ENCODE measurements around the gene GRIK4.

The GRIK4 gene

GRCh38 chr11:120942701-120943100, 431.2 kb downstream of the GRIK4 start:
- Histone ChIP-seq H3F3A (ENCODE audit: low read depth) (no peaks in the 10 kb centered on the region), H3K9me3 (ENCODE audit: insufficient read depth, low read depth, low read length) (peaks cover 7% of the 10 kb centered on the region; the same call in 1 of the 2 replicates), H3K36me3 (ENCODE audit: insufficient read depth, low read length) (no peaks in the 10 kb centered on the region), H3K27me3 (ENCODE audit: insufficient read depth, low read length, poor library complexity, severe bottlenecking) (peaks cover 7% of the 10 kb centered on the region), H2AFZ (ENCODE audit: low read length) (no peak overlapping the region), H3K4me1 (ENCODE audit: insufficient read depth, low read length, poor library complexity, severe bottlenecking) (no peaks in the 10 kb centered on the region), H3K4me2 (ENCODE audit: low read depth, low read length, poor library complexity, severe bottlenecking) (no peak overlapping the region), H3K4me3 (ENCODE audit: low read length, poor library complexity, severe bottlenecking) (no peak overlapping the region), H4K20me1 (ENCODE audit: insufficient read depth, low read length, poor library complexity, severe bottlenecking) (no peaks in the 10 kb centered on the region), H3K9ac (ENCODE audit: low read depth, low read length, poor library complexity, severe bottlenecking) (no peak overlapping the region), H3K9me2 (replicated peaks; ENCODE audit: low read depth, low read length) (no peaks in the 10 kb centered on the region), H3K79me2 (ENCODE audit: insufficient read depth, low read length) (no peaks in the 10 kb centered on the region)
- TF ChIP-seq EZH2phosphoT487 (IDR thresholded peaks at IDR 0.05; ENCODE audit: borderline replicate concordance) (no peak), CTCF (conservative IDR thresholded peaks at IDR 0.05; ENCODE audit: low read length) (no peak)

- peaks cover 7% of the 10 kb centered on the region; the same call in 1 of the 2 replicates for H3K9me3 ChIP-seq (ENCODE audit: insufficient read depth, low read depth, low read length)
- H3F3A ChIP-seq (ENCODE audit: low read depth): no peaks in the 10 kb centered on the region
- no peak overlapping the region for H3K4me2 ChIP-seq (ENCODE audit: low read depth, low read length, poor library complexity, severe bottlenecking)
- no peaks in the 10 kb centered on the region for H3K4me1 ChIP-seq (ENCODE audit: insufficient read depth, low read length, poor library complexity, severe bottlenecking)
- H3K4me3 ChIP-seq (ENCODE audit: low read length, poor library complexity, severe bottlenecking): no peak overlapping the region
- H3K9ac ChIP-seq (ENCODE audit: low read depth, low read length, poor library complexity, severe bottlenecking): no peak overlapping the region
- no peaks in the 10 kb centered on the region for H3K9me2 ChIP-seq (replicated peaks; ENCODE audit: low read depth, low read length)
- peak; percentile 63 for TF ChIP-seq CTCF (conservative IDR thresholded peaks at IDR 0.05; ENCODE audit: low read length)
- no peak for TF ChIP-seq EZH2phosphoT487 (IDR thresholded peaks at IDR 0.05; ENCODE audit: borderline replicate concordance)
- H3K79me2 ChIP-seq (ENCODE audit: insufficient read depth, low read length): no peaks in the 10 kb centered on the region
- H3K36me3 ChIP-seq (ENCODE audit: insufficient read depth, low read length): no peaks in the 10 kb centered on the region
- H3K27me3 ChIP-seq (ENCODE audit: insufficient read depth, low read length, poor library complexity, severe bottlenecking): peaks cover 7% of the 10 kb centered on the region
- no peak overlapping the region for H2AFZ ChIP-seq (ENCODE audit: low read length)
- H4K20me1 ChIP-seq (ENCODE audit: insufficient read depth, low read length, poor library complexity, severe bottlenecking): no peaks in the 10 kb centered on the region
Measured at GRCh38 chr11:120945042-120945441, 433.5 kb downstream of the GRIK4 start.

GRCh38 chr11:120950880-120951279, 439.3 kb downstream of the GRIK4 start:
- no peaks in the 10 kb centered on the region for H4K20me1 ChIP-seq (ENCODE audit: insufficient read depth, low read length, poor library complexity, severe bottlenecking)
- H3K9ac ChIP-seq (ENCODE audit: low read depth, low read length, poor library complexity, severe bottlenecking): no peak overlapping the region
- H3K27me3 ChIP-seq (ENCODE audit: insufficient read depth, low read length, poor library complexity, severe bottlenecking): peaks cover 7% of the 10 kb centered on the region
- no peak overlapping the region for H3K4me3 ChIP-seq (ENCODE audit: low read length, poor library complexity, severe bottlenecking)
- H2AFZ ChIP-seq (ENCODE audit: low read length): no peak overlapping the region
- TF ChIP-seq EZH2phosphoT487 (IDR thresholded peaks at IDR 0.05; ENCODE audit: borderline replicate concordance): no peak
- no peak for TF ChIP-seq CTCF (conservative IDR thresholded peaks at IDR 0.05; ENCODE audit: low read length)
- H3K9me3 ChIP-seq (ENCODE audit: insufficient read depth, low read depth, low read length): no peaks in the 10 kb centered on the region
- no peaks in the 10 kb centered on the region for H3K4me1 ChIP-seq (ENCODE audit: insufficient read depth, low read length, poor library complexity, severe bottlenecking)
- no peaks in the 10 kb centered on the region for H3F3A ChIP-seq (ENCODE audit: low read depth)
- no peaks in the 10 kb centered on the region for H3K79me2 ChIP-seq (ENCODE audit: insufficient read depth, low read length)
- H3K4me2 ChIP-seq (ENCODE audit: low read depth, low read length, poor library complexity, severe bottlenecking): no peak overlapping the region
- no peaks in the 10 kb centered on the region for H3K36me3 ChIP-seq (ENCODE audit: insufficient read depth, low read length)
- no peaks in the 10 kb centered on the region for H3K9me2 ChIP-seq (replicated peaks; ENCODE audit: low read depth, low read length)
